GM23248 (cell line): ENCODE measurements around the gene BRAT1. TPM values are rescaled to one million over a fixed set of nuclear protein-coding genes. Genes with fewer than 3 reads are reported as not detected.

Source experiments
- DNase-seq: peaks from one replicate; pipeline ENCODE4 v3.0.0-alpha.2; 2015
- H2AFZ ChIP-seq: fragments of 200-600 bp; sonication (generic); 2 replicates; pipeline ENCODE4 v1.6.1; 2016; ENCODE audit warnings: antibody characterized with exemption
- H3F3A ChIP-seq: fragments of 200-600 bp; sonication (generic); 2 replicates; pipeline ENCODE4 v1.6.1; 2016; ENCODE audit warnings: mild to moderate bottlenecking, antibody characterized with exemption, mixed run types; ENCODE audit not compliant: insufficient read depth
- H3K27ac ChIP-seq: fragments of 200-600 bp; sonication (generic); 2 replicates; pipeline ENCODE4 v1.5.1; 2016; ENCODE audit warnings: mild to moderate bottlenecking
- H3K27me3 ChIP-seq: fragments of 200-600 bp; sonication (generic); replicated peaks from 2 replicates; pipeline ENCODE4 v1.6.1; 2016; ENCODE audit warnings: mild to moderate bottlenecking; ENCODE audit not compliant: insufficient read depth
- H3K36me3 ChIP-seq: fragments of 200-600 bp; sonication (generic); 2 replicates; pipeline ENCODE4 v1.6.1; 2016; ENCODE audit warnings: low read depth, mild to moderate bottlenecking
- H3K4me1 ChIP-seq: fragments of 200-600 bp; sonication (generic); 2 replicates; pipeline ENCODE4 v1.6.1; 2016; ENCODE audit warnings: mild to moderate bottlenecking; ENCODE audit not compliant: insufficient read depth
- H3K4me2 ChIP-seq: fragments of 200-600 bp; sonication (generic); one replicate; pipeline ENCODE4 v1.6.1; 2016; ENCODE audit warnings: mild to moderate bottlenecking; ENCODE audit not compliant: unreplicated experiment
- H3K4me3 ChIP-seq: fragments of 200-600 bp; sonication (generic); 2 replicates; pipeline ENCODE4 v1.5.1; 2016; ENCODE audit warnings: mild to moderate bottlenecking
- H3K79me2 ChIP-seq: fragments of 200-600 bp; sonication (generic); 2 replicates; pipeline ENCODE4 v1.6.1; 2016; ENCODE audit warnings: mild to moderate bottlenecking; ENCODE audit not compliant: insufficient read depth
- H3K9ac ChIP-seq: fragments of 200-600 bp; sonication (generic); 2 replicates; pipeline ENCODE4 v1.6.1; 2016; ENCODE audit warnings: mild to moderate bottlenecking
- H3K9me2 ChIP-seq: fragments of 200-600 bp; sonication (generic); 2 replicates; pipeline ENCODE4 v1.6.1; 2016; ENCODE audit warnings: mixed run types, mild to moderate bottlenecking, moderate library complexity; ENCODE audit not compliant: insufficient read depth
- H3K9me3 ChIP-seq: fragments of 200-600 bp; sonication (generic); one replicate; pipeline ENCODE4 v1.6.1; 2017; ENCODE audit warnings: low read depth
- H4K20me1 ChIP-seq: fragments of 200-600 bp; sonication (generic); 2 replicates; pipeline ENCODE4 v1.6.0; 2016; ENCODE audit not compliant: insufficient read depth
- EZH2 ChIP-seq: fragments of 200-600 bp; sonication (generic); IDR thresholded peaks from 2 replicates; pipeline ENCODE4 v1.6.1; 2018; ENCODE audit warnings: antibody characterized with exemption, mild to moderate bottlenecking; ENCODE audit not compliant: insufficient read depth, poor library complexity, severe bottlenecking
- EZH2phosphoT487 ChIP-seq: fragments of 200-600 bp; sonication (generic); IDR thresholded peaks from 2 replicates; pipeline ENCODE4 v1.6.1; 2018; ENCODE audit warnings: antibody characterized with exemption, moderate library complexity, mild to moderate bottlenecking, low read depth; ENCODE audit not compliant: insufficient read depth
- WGBS, 2 experiments: methylation state at CpG; one replicate each; pipeline ENCODE4 v1.1.6; 2015 to 2017; ENCODE audit warnings: low lambda C conversion rate in 2 of 2, low coverage in 1 of 2; ENCODE audit errors: missing lambda C conversion rate in 2 of 2; 5-methylcytosine and 5-hydroxymethylcytosine counted together
- in situ Hi-C: fragments of 300-500 bp; cut with MboI; formaldehyde crosslinking; loops from 2 replicates; pipeline ENCODE4 v1.15.0; 2020
- polyA plus RNA-seq: library from polyadenylated mRNA; unstranded; fragments of >200 nt; fragmentation: Nextera tagmentation; extraction: Ambion mirVana; gene quantifications from 2 replicates; pipeline ENCODE4 v1.2.1, GENCODE V29; 2016
- total RNA-seq: library from RNA; depleted of rRNA; stranded (reverse); fragments of >200 nt; shearing (Covaris generic); gene quantifications from 2 replicates; pipeline ENCODE4 v1.2.3, GENCODE V29; 2014

BRAT1 gene
- total and polyA plus RNA-seq, 2 experiments from 2014 or later = 28.6 to 39.7 TPM

DNA sequence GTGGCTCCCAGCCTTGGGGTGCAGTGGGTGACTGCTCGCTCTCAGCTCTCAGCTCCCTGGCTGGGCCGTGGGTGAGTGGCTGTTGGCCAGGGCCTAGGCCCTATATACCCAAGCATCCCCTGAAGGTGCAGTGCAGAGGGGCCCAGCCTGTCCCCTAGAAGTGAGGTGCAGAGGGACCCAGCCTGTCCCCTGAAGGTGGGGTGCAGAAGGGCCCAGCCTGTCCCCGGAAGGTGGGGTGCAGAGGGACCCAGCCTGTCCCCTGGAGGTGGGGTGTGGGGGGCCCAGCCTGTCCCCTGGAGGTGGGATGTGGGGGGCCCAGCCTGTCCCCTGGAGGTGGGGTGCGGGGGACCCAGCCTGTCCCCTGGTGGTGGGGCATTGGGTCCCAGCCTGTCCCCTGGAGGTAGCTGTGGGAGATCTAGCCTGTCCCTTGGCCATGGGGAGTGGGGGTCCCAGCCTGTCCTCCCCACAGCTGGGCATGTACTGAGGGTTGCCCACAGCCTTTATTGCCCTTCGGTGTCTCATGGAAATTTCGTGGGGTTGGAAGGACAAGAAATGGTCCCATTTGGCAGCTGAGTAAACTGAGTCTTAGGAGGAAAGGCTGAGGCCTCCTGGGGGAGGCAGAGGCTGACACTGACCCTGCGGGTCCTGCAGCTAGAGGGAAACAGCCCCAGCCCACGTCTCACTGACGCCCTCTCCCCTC is 53.2 kb downstream of the BRAT1 start:
- no peak for TF ChIP-seq EZH2
- TF ChIP-seq EZH2phosphoT487 = no peak
- no peak overlapping the region for H3K27ac ChIP-seq
- no peaks in the 10 kb centered on the region for H3K9me3 ChIP-seq
- 57 to 64% methylated on average over 8 to 9 of the region's 9 CpGs for WGBS, 2 experiments
- no peaks in the 10 kb centered on the region for H3K79me2 ChIP-seq
- H3F3A ChIP-seq = no peaks in the 10 kb centered on the region
- H3K4me3 ChIP-seq = no peak overlapping the region
- H3K36me3 ChIP-seq = no peaks in the 10 kb centered on the region
- no peak for DNase-seq
- no peak overlapping the region for H2AFZ ChIP-seq
- no peaks in the 10 kb centered on the region for H3K9me2 ChIP-seq
- in situ Hi-C loops = no loop called here
- no peak overlapping the region for H3K4me2 ChIP-seq
- no peaks in the 10 kb centered on the region for H4K20me1 ChIP-seq
- no peak overlapping the region for H3K9ac ChIP-seq
- H3K27me3 ChIP-seq = no peaks in the 10 kb centered on the region
- H3K4me1 ChIP-seq = no peaks in the 10 kb centered on the region

DNA sequence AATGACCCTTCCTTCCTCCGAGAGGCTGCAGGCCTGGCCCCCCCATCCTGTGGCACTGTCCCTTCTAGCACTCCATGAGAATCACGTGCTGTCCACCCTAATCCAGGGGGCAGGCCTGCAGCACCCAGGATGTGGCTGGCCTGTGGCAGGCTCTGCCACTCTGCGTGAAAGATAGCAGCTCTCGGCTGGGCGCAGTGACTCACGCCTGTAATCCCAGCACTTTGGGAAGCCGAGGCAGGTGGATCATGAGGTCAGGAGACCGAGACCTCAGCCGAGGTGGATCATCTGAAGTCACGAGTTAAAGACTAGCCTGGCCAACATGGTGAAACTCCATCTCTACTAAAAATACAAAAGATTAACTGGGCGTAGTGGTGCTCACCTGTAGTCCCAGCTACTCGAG is 54.6 kb downstream of the BRAT1 start:
- H3K4me2 ChIP-seq = no peak overlapping the region
- no peaks in the 10 kb centered on the region for H4K20me1 ChIP-seq
- in situ Hi-C loops = no loop called here
- H2AFZ ChIP-seq = no peak overlapping the region
- H3K9me2 ChIP-seq = no peaks in the 10 kb centered on the region
- no peaks in the 10 kb centered on the region for H3K27me3 ChIP-seq
- no peaks in the 10 kb centered on the region for H3K36me3 ChIP-seq
- H3F3A ChIP-seq = no peaks in the 10 kb centered on the region
- WGBS, 2 experiments = 83 to 89% methylated on average over 12 of the region's 12 CpGs
- no peak overlapping the region for H3K4me3 ChIP-seq
- no peak for TF ChIP-seq EZH2phosphoT487
- TF ChIP-seq EZH2 = no peak
- no peak overlapping the region for H3K27ac ChIP-seq
- no peak for DNase-seq
- H3K9ac ChIP-seq = no peak overlapping the region
- H3K79me2 ChIP-seq = no peaks in the 10 kb centered on the region
- no peaks in the 10 kb centered on the region for H3K9me3 ChIP-seq
- H3K4me1 ChIP-seq = no peaks in the 10 kb centered on the region

DNA sequence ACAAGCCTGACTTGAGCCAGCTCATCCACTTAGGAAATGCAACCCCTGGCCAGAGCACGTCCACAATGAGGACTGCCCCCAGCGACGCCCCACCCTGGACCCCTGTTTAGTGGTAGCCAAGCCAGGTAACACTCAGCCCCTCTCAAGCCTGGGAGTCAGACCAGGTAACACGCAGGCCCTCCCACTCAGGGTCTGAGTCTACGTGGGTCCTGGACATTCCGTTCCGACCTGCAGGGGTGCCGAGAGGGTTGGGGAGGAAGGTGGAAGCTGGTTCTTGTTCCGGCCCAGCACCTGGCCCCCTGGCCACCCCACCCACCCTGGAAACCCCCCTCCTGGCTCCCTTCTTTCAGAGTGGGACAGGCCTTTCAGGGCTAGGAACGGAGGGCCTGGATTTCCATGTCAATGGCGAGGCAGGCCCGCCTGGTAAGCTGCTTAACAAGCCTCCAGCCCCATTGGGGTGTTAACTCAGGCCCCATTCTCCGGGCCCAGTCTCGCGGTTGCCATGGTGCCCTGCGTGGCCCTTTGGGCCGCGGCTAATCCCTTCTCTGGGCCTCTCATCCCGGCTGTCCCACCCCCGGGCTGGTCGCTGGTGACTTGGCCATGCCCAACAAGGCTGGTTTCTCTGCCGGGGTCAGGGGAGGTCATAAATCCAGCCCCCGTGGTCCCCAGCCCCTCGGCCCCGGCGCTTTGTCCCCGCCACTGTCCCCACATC is 55.4 kb downstream of the BRAT1 start:
- Histone ChIP-seq H3K4me1 (no peaks in the 10 kb centered on the region), H3K27me3 (no peaks in the 10 kb centered on the region), H3K4me3 (no peak overlapping the region), H3K27ac (no peak overlapping the region), H3K79me2 (no peaks in the 10 kb centered on the region), H4K20me1 (no peaks in the 10 kb centered on the region), H3K9ac (no peak overlapping the region), H3F3A (no peaks in the 10 kb centered on the region), H3K9me3 (no peaks in the 10 kb centered on the region), H2AFZ (no peak overlapping the region), H3K9me2 (no peaks in the 10 kb centered on the region), H3K36me3 (no peaks in the 10 kb centered on the region), H3K4me2 (no peak overlapping the region)
- DNase-seq = no peak
- in situ Hi-C loops = no loop called here
- TF ChIP-seq EZH2 = no peak
- TF ChIP-seq EZH2phosphoT487 = no peak
- WGBS, 2 experiments = 88 to 95% methylated on average over 19 to 27 of the region's 27 CpGs

DNA sequence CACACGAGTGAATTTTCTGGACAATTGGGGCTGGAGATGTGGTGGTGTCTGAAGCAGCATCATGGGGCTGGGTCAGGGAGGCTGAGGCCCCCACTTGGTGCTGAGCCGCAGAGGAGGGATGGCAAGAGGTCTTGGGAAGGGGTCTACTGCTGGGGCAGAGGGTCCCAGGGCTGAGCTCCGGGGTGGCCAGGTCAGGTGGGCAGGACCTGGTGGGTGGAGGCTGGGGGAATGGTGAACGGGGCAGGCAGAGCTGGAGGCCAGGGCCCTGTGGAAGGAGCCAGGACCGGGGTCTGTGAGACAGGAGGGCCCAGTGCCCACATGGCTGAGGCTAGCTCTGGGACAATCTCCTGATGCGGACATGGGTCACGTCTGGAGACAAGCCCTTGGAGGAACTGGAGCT is 56.1 kb downstream of the BRAT1 start:
- Histone ChIP-seq H3K4me2 (no peak overlapping the region), H3K36me3 (no peaks in the 10 kb centered on the region), H3K79me2 (no peaks in the 10 kb centered on the region), H3K27me3 (no peaks in the 10 kb centered on the region), H3F3A (no peaks in the 10 kb centered on the region), H4K20me1 (no peaks in the 10 kb centered on the region), H3K9me3 (no peaks in the 10 kb centered on the region), H3K9me2 (no peaks in the 10 kb centered on the region), H2AFZ (no peak overlapping the region), H3K9ac (no peak overlapping the region), H3K27ac (no peak overlapping the region), H3K4me3 (no peak overlapping the region), H3K4me1 (no peaks in the 10 kb centered on the region)
- WGBS, 2 experiments = 82 to 92% methylated on average over 7 of the region's 7 CpGs
- no peak for DNase-seq
- in situ Hi-C loops = no loop called here
- TF ChIP-seq EZH2 = no peak
